ENCODE data around the gene VPS29. TPM values are rescaled to one million over a fixed set of nuclear protein-coding genes. Genes with fewer than 3 reads are reported as not detected.

VPS29 gene
- total and polyA plus RNA-seq, 2 of the 4 experiments (the other 2 are of a cell fraction), result 122 to 150 TPM

DNA sequence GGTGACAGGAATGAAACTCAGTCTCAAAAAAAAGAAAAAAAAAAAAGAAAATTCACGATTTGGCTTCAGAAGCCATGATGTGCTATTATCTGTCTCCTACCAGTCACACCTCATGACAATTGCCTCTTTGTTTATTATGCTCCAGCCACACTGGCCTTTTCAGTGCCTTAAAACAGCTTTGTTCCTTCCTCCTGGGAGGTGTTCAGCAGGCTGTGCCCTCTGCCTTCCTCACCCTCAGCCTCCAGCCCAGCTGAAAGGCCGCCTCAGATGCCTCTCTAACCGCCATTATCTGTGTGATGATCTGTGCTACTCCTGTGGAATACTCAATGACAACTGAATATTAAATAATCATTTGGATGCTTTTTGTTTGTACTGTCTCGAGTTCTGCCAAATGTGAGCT lies 43.2 kb downstream of the VPS29 start:
- Histone ChIP-seq H3K4me3 (ENCODE audit: insufficient read depth, low read depth, low read length) (no peak overlapping the region), H3K79me1 (ENCODE audit: low read depth in 1 of 2, low read length in 2 of 2) (peaks cover 0 to 13% of the 10 kb centered on the region in 2 experiments; a peak in 1 of 4 replicates), H3K4ac (ENCODE audit: low read depth, low read length) (no peak overlapping the region), H4K91ac (ENCODE audit: insufficient read depth, low read depth, low read length) (no peak overlapping the region), H2AFZ (replicated peaks; ENCODE audit: low read length, poor library complexity) (no peak overlapping the region), H3K18ac (ENCODE audit: low read depth, low read length) (no peak overlapping the region), H3K9ac (ENCODE audit: low read depth, low read length) (no peak overlapping the region), H2BK120ac (ENCODE audit: low read depth, low read length) (no peak overlapping the region), H2AK9ac (replicated peaks; ENCODE audit: low read depth, low read length, poor library complexity) (no peak overlapping the region), H3K23ac (ENCODE audit: low read depth, low read length) (no peak overlapping the region), H3K56ac (ENCODE audit: extremely low read depth, insufficient read depth, low read length) (no peak overlapping the region), H3K9me1 (ENCODE audit: insufficient read depth, low read length) (no peaks in the 10 kb centered on the region), H2BK5ac (ENCODE audit: low read depth, low read length, poor library complexity, severe bottlenecking) (no peak overlapping the region), H3K36me3 (ENCODE audit: control insufficient read depth, insufficient read depth, low read length) (peaks cover 18% of the 10 kb centered on the region), H4K5ac (ENCODE audit: low read depth, low read length) (no peak overlapping the region), H3K4me1 (ENCODE audit: control insufficient read depth, insufficient read depth, low read length) (no peaks in the 10 kb centered on the region), H3K9me3 (ENCODE audit: control insufficient read depth, insufficient read depth, low read length) (no peaks in the 10 kb centered on the region), H2BK15ac (ENCODE audit: low read depth, low read length) (no peak overlapping the region), H3K27me3 (ENCODE audit: control insufficient read depth, insufficient read depth, low read length) (no peaks in the 10 kb centered on the region), H3K4me2 (ENCODE audit: low read depth, low read length) (no peak overlapping the region), H3K27ac (ENCODE audit: insufficient read depth, low read length) (no peak overlapping the region), H4K8ac (ENCODE audit: low read depth in 2 of 2, low read length in 2 of 2) (no peak overlapping the region), H4K20me1 (ENCODE audit: insufficient read depth, low read length) (no peaks in the 10 kb centered on the region), H2BK20ac (ENCODE audit: low read depth, low read length) (no peak overlapping the region), H2AK5ac (ENCODE audit: low read depth, low read length) (no peak overlapping the region), H3K14ac (replicated peaks; ENCODE audit: low read depth, low read length) (no peak overlapping the region)
- dilution Hi-C loops (cut with HindIII; ENCODE audit: low sequenced_read_pairs, unreplicated experiment) (no loop called here), intact Hi-C loops (cut with micrococcal nuclease) (loop anchor here (10.0 kb wide), 1 partner anchor 266 kb away; no protein-coding TSS in a partner anchor), in situ Hi-C loops (cut with MboI; ENCODE audit: low sequenced_read_pairs) (loop anchor here (5.0 to 10.0 kb wide), 2 partner anchors 144 to 436 kb away; no protein-coding TSS in a partner anchor)
- ChIA-PET POLR2A (ENCODE audit: unreplicated experiment) (no interaction called here), CTCF (interaction anchor here (0.6 kb wide), 1 partner anchor 102 kb away, joined by 3 read pairs; no protein-coding TSS in a partner anchor)
- DNase-seq (no peak), ATAC-seq (ENCODE audit: low read depth) (no peak)
- no peak for TF ChIP-seq MAZ (IDR thresholded peaks at IDR 0.05; ENCODE audit: borderline replicate concordance, low read depth, low read length)
- no peak for TF ChIP-seq MXI1 (IDR thresholded peaks at IDR 0.05; ENCODE audit: borderline replicate concordance, low read depth, low read length)
- no peak for TF ChIP-seq FOS (IDR thresholded peaks at IDR 0.05; ENCODE audit: low read depth, low read length)
- TF ChIP-seq BHLHE40 (IDR thresholded peaks at IDR 0.05; ENCODE audit: low read depth, low read length), result no peak
- TF ChIP-seq, protein P1, sequence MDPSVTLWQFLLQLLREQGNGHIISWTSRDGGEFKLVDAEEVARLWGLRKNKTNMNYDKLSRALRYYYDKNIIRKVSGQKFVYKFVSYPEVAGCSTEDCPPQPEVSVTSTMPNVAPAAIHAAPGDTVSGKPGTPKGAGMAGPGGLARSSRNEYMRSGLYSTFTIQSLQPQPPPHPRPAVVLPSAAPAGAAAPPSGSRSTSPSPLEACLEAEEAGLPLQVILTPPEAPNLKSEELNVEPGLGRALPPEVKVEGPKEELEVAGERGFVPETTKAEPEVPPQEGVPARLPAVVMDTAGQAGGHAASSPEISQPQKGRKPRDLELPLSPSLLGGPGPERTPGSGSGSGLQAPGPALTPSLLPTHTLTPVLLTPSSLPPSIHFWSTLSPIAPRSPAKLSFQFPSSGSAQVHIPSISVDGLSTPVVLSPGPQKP (IDR thresholded peaks at IDR 0.05; ENCODE audit: borderline replicate concordance, low read depth, low read length), result no peak
- TF ChIP-seq RAD21 (IDR thresholded peaks at IDR 0.05; ENCODE audit: low read length), result no peak
- no TSS peak for BruUV-seq (replicated peaks)
- WGBS, 2 experiments (ENCODE audit: extremely low coverage in 2 of 2, insufficient read length in 1 of 2), result no CpG with 5 or more reads among the region's 4 CpGs

Measured in IMR-90 (cell line).